ENCODE data around the gene SMYD5. TPM values are rescaled to one million over a fixed set of nuclear protein-coding genes. Genes with fewer than 3 reads are reported as not detected.

SMYD5 gene
- total and polyA plus RNA-seq, 2 donors (not counting 1 experiment from before 2014, with no cell fraction given): 31.9 to 41.0 TPM

DNA sequence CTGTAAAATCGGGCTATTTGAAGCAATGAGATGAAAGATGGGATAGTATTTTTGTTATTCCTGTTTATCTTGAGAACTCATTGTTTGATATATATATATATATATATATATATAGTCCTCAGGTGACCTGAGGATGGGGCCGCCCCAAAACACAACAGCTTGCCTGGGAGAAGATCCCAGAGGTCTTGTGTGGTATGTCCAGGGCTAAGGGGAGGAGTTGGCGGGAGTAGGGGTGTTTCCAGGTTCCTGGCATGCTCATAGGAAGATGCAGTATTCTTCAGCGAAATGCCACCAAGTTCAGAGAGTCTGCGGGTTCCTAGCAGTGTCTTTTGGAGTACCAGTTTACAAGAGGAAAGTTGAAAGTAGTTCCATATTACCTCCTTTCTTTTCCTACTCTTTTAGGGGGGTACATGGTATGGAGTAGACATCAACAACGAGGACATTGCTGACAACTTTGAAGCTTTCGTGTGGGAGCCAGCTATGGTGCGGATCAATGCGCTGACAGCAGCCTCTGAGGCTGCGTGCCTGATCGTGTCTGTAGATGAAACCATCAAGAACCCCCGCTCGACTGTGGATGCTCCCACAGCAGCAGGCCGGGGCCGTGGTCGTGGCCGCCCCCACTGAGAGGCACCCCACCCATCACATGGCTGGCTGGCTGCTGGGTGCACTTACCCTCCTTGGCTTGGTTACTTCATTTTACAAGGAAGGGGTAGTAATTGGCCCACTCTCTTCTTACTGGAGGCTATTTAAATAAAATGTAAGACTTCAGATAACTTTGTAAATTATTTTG lies 38.4 kb downstream of the SMYD5 start:
- TF ChIP-seq, protein P1, sequence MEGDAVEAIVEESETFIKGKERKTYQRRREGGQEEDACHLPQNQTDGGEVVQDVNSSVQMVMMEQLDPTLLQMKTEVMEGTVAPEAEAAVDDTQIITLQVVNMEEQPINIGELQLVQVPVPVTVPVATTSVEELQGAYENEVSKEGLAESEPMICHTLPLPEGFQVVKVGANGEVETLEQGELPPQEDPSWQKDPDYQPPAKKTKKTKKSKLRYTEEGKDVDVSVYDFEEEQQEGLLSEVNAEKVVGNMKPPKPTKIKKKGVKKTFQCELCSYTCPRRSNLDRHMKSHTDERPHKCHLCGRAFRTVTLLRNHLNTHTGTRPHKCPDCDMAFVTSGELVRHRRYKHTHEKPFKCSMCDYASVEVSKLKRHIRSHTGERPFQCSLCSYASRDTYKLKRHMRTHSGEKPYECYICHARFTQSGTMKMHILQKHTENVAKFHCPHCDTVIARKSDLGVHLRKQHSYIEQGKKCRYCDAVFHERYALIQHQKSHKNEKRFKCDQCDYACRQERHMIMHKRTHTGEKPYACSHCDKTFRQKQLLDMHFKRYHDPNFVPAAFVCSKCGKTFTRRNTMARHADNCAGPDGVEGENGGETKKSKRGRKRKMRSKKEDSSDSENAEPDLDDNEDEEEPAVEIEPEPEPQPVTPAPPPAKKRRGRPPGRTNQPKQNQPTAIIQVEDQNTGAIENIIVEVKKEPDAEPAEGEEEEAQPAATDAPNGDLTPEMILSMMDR (IDR thresholded peaks at IDR 0.05): no peak
- no peak for TF ChIP-seq EZH2 (IDR thresholded peaks at IDR 0.05; ENCODE audit: borderline replicate concordance, insufficient read depth, low read depth, low read length, poor library complexity, severe bottlenecking)
- CTCF ChIA-PET: no interaction called here
- H3K79me2 ChIP-seq (ENCODE audit: control insufficient read depth, insufficient read depth, low read length): no peaks in the 10 kb centered on the region
- intact Hi-C loops (cut with micrococcal nuclease): no loop called here
- no peak overlapping the region for H3K27ac Mint-ChIP-seq
- peaks cover 16% of the 10 kb centered on the region for H4K20me1 ChIP-seq (ENCODE audit: control insufficient read depth, insufficient read depth, low read length, poor library complexity, severe bottlenecking)
- POLR2A ChIA-PET: no interaction called here
- H3K27me3 ChIP-seq (replicated peaks in 1 of 4; ENCODE audit: control extremely low read depth in 1 of 4, control insufficient read depth in 3 of 4, insufficient read depth in 4 of 4, low read length in 3 of 4): no peaks in the 10 kb centered on the region
- WGBS (ENCODE audit: insufficient coverage): 99% methylated on average over 9 of the region's 17 CpGs
- H2AFZ ChIP-seq (ENCODE audit: insufficient read depth, low read depth, low read length, poor library complexity, severe bottlenecking): no peak overlapping the region
- H3K4me3 Mint-ChIP-seq: no peak overlapping the region
- ATAC-seq (ENCODE audit: low read depth) (no peak), DNase-seq (no peak)
- no peaks in the 10 kb centered on the region for H3K9me3 Mint-ChIP-seq (ENCODE audit: insufficient read depth)
- H3K27ac ChIP-seq (ENCODE audit: low read length in 2 of 2): no peak overlapping the region
- H3K4me3 ChIP-seq (ENCODE audit: control extremely low read depth in 1 of 5, extremely low read depth in 1 of 5, insufficient read depth in 1 of 5, low read depth in 2 of 5, low read length in 4 of 5): no peak overlapping the region
- no peaks in the 10 kb centered on the region for H3K27me3 Mint-ChIP-seq
- H3K4me2 ChIP-seq (replicated peaks; ENCODE audit: low read depth, low read length, poor library complexity, severe bottlenecking): no peak overlapping the region
- H3K36me3 ChIP-seq (replicated peaks in 1 of 2; ENCODE audit: control extremely low read depth in 1 of 2, control insufficient read depth in 1 of 2, extremely low read depth in 1 of 2, insufficient read depth in 2 of 2, low read length in 1 of 2): peaks cover 7 to 58% of the 10 kb centered on the region in 2 experiments
- H3K9ac ChIP-seq (ENCODE audit: low read length): no peak overlapping the region
- H3K4me1 ChIP-seq (ENCODE audit: control insufficient read depth in 2 of 2, insufficient read depth in 2 of 2, low read length in 2 of 2): no peaks in the 10 kb centered on the region
- H3K4me1 Mint-ChIP-seq: no peaks in the 10 kb centered on the region
- H3K9me3 ChIP-seq (ENCODE audit: control extremely low read depth in 1 of 3, control insufficient read depth in 2 of 3, insufficient read depth in 1 of 3, low read length in 2 of 3): no peaks in the 10 kb centered on the region

DNA sequence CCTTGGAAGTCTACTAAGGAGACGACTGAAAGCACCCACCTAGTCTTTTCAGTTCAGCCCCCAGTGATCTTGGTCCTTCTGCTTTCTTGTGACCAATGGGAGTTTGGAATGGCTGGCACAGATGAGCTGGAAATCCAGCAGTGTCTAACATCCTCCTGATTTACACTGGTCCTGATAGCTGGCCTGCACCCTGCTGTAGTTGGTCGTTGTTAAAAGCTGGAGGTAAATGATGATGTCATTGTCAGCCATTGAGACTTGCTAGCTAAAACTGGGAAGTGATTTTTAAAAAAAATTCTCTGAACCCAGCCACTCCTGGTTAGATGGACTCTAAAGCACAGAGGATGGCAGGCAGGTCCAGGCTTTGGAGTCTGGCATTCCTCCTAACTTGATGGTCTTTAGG lies 39.4 kb downstream of the SMYD5 start:
- Histone ChIP-seq H3K79me2 (ENCODE audit: control insufficient read depth, insufficient read depth, low read length) (no peaks in the 10 kb centered on the region), H3K36me3 (replicated peaks in 1 of 2; ENCODE audit: control extremely low read depth in 1 of 2, control insufficient read depth in 1 of 2, extremely low read depth in 1 of 2, insufficient read depth in 2 of 2, low read length in 1 of 2) (peaks cover 4 to 57% of the 10 kb centered on the region in 2 experiments), H3K9me3 (ENCODE audit: control extremely low read depth in 1 of 3, control insufficient read depth in 2 of 3, insufficient read depth in 1 of 3, low read length in 2 of 3) (no peaks in the 10 kb centered on the region), H4K20me1 (ENCODE audit: control insufficient read depth, insufficient read depth, low read length, poor library complexity, severe bottlenecking) (peaks cover 16% of the 10 kb centered on the region), H3K9ac (ENCODE audit: low read length) (no peak overlapping the region), H3K27me3 (replicated peaks in 1 of 4; ENCODE audit: control extremely low read depth in 1 of 4, control insufficient read depth in 3 of 4, insufficient read depth in 4 of 4, low read length in 3 of 4) (no peaks in the 10 kb centered on the region), H3K4me1 (ENCODE audit: control insufficient read depth in 2 of 2, insufficient read depth in 2 of 2, low read length in 2 of 2) (no peaks in the 10 kb centered on the region), H2AFZ (ENCODE audit: insufficient read depth, low read depth, low read length, poor library complexity, severe bottlenecking) (no peak overlapping the region), H3K27ac (ENCODE audit: low read length in 2 of 2) (no peak overlapping the region), H3K4me3 (ENCODE audit: control extremely low read depth in 1 of 5, extremely low read depth in 1 of 5, insufficient read depth in 1 of 5, low read depth in 2 of 5, low read length in 4 of 5) (no peak overlapping the region), H3K4me2 (replicated peaks; ENCODE audit: low read depth, low read length, poor library complexity, severe bottlenecking) (no peak overlapping the region)
- ChIA-PET POLR2A (no interaction called here), CTCF (interaction anchor here (1.0 kb wide), 1 partner anchor 38 kb away, joined by 5 read pairs; no protein-coding TSS in a partner anchor)
- Mint-ChIP-seq H3K4me1 (no peaks in the 10 kb centered on the region), H3K27me3 (no peaks in the 10 kb centered on the region), H3K9me3 (ENCODE audit: insufficient read depth) (no peaks in the 10 kb centered on the region), H3K4me3 (no peak overlapping the region), H3K27ac (no peak overlapping the region)
- ATAC-seq (ENCODE audit: low read depth) (no peak), DNase-seq (no peak)
- intact Hi-C loops (cut with micrococcal nuclease): no loop called here
- no CpG with 5 or more reads among the region's 2 CpGs for WGBS (ENCODE audit: insufficient coverage)
- no peak for TF ChIP-seq EZH2 (IDR thresholded peaks at IDR 0.05; ENCODE audit: borderline replicate concordance, insufficient read depth, low read depth, low read length, poor library complexity, severe bottlenecking)
- TF ChIP-seq, protein P1 (IDR thresholded peaks at IDR 0.05): no peak

Data from B cell (primary cell).